GM19438 (cell line): ENCODE data around the gene AFF1.

Experiments
- ATAC-seq: cut with Tn5 transposase; IDR thresholded peaks from one replicate; pipeline ENCODE4 v1.9.1; 2021; ENCODE audit warnings: low read depth; ENCODE audit not compliant: unreplicated experiment

The AFF1 gene

GRCh38 chr4:86921608-86922252 is 13.1 kb upstream of the AFF1 start:
- ATAC-seq, result no peak

DNA sequence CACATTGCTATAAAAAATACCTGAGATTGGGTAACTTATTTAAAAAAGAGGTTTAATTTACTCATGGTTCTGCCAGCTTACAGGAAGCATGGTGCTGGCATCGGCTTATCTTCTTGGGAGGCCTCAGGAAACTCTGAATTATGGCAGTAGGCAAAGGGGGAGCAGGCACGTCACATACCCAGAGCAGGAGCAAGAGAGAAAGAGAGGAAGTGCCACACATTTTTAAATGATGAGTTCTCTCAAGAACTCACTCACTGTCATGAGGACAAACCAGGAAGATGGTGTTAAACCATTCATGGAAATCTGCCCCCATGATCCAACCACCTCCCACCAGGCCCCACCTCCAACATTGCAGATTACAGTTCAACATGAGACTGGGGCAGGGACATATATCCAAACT is 10.0 kb upstream of the AFF1 start:
- ATAC-seq, result no peak

DNA sequence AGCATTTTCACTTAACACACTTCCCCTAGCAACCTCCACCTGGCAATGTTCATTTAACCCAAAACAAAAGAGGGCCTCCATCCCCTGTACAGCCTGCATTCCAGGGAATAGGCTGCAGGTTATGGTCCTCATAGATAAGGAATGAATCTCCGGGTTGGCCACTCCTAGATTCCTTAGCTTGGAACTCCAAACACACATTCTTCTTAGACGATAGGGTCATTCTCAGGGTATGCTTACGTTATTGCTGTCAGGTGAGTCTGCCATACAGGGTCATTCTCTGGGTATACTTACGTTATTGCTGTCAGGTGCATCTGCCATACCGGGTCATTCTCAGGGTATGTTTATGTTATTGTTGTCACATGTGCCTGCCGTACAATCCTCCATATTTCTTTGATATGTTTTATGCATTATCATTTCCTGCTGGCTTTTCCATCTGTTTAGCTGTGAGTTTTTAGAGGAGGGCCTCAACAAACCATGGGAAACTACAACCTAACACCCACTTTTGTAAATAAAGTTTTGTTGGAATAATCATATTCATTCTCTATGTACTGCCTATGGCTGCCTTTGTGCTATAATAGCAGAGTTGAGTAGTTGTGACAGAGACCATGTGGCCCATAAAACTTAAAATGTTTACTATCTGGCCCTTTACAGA is 8.2 kb upstream of the AFF1 start:
- no peak for ATAC-seq

DNA sequence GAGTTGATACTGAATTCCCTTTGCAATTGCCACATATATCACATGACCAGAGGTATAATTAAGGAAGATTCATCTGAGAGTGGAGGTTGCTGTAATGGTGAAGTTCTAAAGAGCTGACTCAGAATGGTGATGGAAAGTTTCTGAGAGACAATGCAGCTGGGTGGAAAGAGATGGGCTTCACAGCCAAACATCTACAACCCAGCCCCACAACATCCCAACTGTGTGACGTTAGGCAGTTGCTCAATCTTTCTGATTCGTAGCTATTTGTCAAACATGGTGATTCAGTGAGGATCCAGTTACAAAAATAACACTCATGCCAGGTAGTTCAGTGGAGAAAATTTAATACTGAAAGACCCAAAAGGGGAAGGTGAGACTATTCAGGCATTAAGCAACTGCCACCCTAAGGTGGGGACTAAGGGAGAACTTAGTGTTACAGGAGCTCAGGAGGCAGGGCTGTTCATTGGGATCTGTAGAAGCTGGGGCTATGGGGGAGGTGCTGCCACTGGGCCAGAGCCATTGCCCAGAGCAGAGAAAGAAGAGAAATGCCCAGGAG is 6.9 kb upstream of the AFF1 start:
- ATAC-seq, result no peak

DNA sequence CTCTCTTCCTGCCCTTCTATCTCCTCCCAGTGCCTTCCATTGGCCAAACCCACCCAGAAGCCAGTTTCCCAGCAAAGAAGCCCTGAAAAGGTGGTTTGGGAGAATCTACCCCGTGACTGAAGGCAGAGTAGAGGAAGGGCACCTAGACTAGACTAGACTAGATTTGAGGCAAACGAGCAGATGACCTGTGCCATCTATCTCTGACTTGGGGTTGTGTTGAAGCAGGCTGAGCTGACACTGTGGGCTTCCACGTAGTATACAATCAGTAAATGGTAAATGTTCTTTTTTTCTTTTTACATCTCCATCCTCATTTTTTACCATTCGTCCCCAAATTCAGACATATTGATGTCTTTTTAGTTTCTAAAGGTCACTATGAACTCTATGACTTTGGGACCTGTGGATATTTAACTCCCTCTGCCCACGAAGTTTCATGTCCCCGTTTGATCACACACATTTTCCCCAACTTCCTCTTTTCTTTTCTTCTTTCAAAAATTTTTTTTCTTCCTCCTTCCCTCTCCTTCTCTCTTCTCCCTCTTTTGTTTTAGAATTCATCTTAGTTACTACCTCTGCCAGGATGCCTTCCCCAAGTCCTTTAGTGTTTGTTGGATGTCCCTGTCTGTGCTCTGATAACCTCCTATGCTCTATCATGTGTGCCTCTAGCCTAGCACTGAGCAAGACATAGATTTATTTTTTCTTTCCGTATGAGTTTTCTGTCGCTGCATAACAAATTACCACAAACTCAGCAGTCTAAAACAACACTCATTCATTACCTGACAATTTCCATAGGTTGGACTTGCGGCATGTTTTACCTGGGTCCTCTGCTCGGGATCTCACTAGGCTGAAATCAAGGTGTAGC is 6.2 kb upstream of the AFF1 start:
- ATAC-seq, result no peak

DNA sequence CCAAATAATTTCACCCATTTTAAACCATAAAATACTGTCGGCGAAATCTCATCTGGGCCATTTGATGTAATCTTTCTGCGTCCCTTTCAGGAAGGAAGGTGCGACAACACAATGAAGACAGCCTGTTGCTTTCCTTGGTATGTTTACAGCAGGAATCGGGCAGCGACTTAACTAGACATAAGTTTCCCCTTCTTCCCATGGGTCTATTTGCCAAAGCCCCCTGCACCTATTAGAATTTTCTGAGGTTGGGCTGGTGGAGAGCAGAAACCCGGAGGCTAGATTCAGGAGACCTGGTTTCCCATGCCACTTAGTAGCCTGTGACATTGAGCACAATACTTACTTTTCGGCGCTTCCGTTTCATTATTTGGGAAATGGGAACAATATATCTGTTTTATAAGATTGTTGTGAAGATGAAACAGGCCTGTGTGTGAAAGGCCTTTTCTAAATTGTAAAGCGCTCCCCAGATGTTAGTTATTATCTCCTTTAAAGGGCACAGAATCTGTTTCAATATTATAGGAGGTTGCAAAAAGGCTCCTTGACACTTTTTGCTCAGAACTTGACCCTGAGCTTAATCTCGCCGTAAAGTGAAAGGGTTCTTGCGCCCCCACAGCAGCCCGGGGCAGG is 552 bp upstream of the AFF1 start:
- no peak for ATAC-seq

- ATAC-seq, result peak; percentile 0
Measured at GRCh38 chr4:86935566-86935852, 698 bp downstream of the AFF1 start.

GRCh38 chr4:86935853-86936733 is 1.3 kb downstream of the AFF1 start:
- ATAC-seq, result peak; percentile 31

- ATAC-seq, result no peak
Measured at GRCh38 chr4:86938771-86939520, 4.1 kb downstream of the AFF1 start.

- peak; percentile 57 for ATAC-seq
Measured at GRCh38 chr4:86939729-86940575, 5.1 kb downstream of the AFF1 start.

DNA sequence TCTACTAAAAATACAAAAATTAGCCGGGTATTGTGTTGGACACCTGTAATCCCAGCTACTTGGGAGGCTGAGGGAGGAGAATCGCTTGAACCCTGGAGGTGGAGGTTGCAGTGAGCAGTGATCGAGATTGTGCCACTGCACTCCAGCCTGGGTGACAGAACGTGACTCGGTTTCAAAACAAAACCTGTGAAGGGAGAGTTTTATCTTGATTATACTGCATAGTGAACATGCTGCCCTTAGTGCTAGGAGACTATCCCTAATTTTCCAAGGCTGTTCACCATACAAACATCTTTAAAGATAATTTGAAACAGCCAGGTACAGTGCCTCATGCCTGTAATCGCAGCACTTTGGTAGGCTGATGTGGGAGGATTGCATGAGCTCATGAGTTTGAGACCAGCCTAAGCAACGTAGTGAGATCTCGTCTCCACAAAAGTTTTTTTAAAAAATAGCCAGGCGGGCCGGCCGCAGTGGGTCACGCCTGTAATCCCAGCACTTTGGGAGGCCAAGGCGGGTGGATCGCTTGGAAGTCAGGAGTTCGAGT is 6.2 kb downstream of the AFF1 start:
- no peak for ATAC-seq

DNA sequence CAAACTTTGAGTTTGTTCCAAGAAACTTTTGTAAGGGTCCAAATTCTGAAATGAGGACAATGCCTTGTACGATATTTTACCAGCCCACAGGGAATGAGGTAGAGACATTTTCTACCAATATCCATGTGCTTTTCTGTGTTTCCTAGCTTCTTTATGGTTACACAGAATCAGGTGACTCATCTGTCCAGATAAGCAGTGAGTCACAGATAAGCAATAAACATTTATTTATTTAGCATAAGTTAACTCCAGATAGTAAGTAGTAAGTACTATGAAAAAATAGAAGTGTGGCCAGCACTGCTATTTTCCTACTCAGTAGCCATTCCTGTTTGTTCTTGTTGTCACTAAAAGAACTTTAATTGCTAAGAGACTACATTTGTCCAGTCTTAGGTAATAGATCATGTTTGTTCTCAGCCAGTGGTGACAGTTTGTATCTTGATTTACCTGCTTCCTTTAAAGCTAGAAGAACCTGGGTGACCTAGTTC is 7.4 kb downstream of the AFF1 start:
- no peak for ATAC-seq

- ATAC-seq, result no peak
Measured at GRCh38 chr4:86944964-86945781, 10.4 kb downstream of the AFF1 start.

DNA sequence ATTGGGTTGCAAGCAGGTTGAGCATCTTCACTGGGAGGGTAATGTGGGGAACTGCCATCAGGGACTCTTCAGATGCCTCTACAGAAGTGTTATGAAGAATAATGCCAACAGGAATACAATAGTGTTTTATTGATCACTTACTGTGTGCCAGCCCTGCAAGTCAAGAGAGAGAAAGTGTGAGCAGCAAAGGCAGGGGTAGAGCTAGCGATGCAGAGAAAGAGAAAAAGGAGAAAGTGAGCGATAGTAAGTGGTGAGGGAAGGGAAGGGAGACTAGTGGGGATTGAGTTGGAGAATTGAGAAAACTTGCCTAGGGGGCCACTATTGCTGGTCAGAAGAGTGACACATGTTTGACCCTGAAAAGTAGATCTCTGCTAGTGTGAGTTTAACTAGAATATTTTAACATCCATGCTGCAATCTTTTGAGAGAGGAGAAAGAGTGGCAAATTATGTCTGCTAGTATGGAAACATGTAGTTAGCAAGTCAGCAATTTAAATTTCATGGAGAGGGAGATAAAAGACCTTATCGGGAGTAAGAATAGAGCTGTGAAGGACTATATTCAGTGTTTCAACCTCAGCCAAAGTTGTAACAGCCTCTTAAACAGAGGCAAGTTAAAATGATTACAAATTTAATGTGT is 12.2 kb downstream of the AFF1 start:
- ATAC-seq, result no peak

GRCh38 chr4:86947501-86948120 is 12.8 kb downstream of the AFF1 start:
- ATAC-seq, result no peak

GRCh38 chr4:86948276-86948675 is 13.5 kb downstream of the AFF1 start:
- no peak for ATAC-seq
